K562 (cell line): ENCODE measurements around the gene DAPK1. TPM values are rescaled to one million over a fixed set of nuclear protein-coding genes. Genes with fewer than 3 reads are reported as not detected.

Source experiments
- COPS2 ChIP-seq: fragments of 450-650 bp; conservative IDR thresholded peaks from 2 replicates; pipeline ENCODE4 v1.6.1; 2016; ENCODE audit warnings: mild to moderate bottlenecking, moderate library complexity
- RCOR1 ChIP-seq, 2 experiments: IDR thresholded peaks; 2 replicates each; pipeline ENCODE4 v1.6.1; 2012; ENCODE audit warnings: low read depth in 2 of 2, low read length in 2 of 2, borderline replicate concordance in 1 of 2, improper control_type of control experiment in 1 of 2
- RNF2 ChIP-seq: sonication (generic); IDR thresholded peaks from 2 replicates; pipeline ENCODE4 v1.6.1; 2016
- polyA plus RNA-seq, 8 experiments: library from polyadenylated mRNA; depleted of rRNA in 4 of 8; stranded (reverse) in 5 of 8; unstranded in 3 of 8; fragments of >200 nt; fragmentation: Nextera tagmentation in 2 of 8; fragmentation: Illumina TruSeq in 1 of 8; extraction: Ambion mirVana in 2 of 8; extraction: Trizol in 1 of 8; gene quantifications; 2 replicates each; pipeline versions ENCODE4 v1.2.1 to v1.2.3, GENCODE V29; 2011 to 2014; ENCODE audit warnings: inconsistent platforms in 1 of 8, missing spikeins in 1 of 8
- total RNA-seq, 7 experiments: library from RNA; depleted of rRNA in 6 of 7; stranded (reverse); fragments of >200 nt in 6 of 7; fragmentation: Illumina TruSeq in 2 of 7; extraction: Trizol in 2 of 7; gene quantifications; 2 replicates each; pipeline versions ENCODE4 v1.2.1 to v1.2.3, GENCODE V29; 2011 to 2021; ENCODE audit warnings: low replicate concordance in 1 of 7
- TF ChIP-seq, protein P1 (sequence below): fragments of 200-600 bp; sonication (generic); IDR thresholded peaks from one replicate; pipeline ENCODE4 v1.6.1; 2012; ENCODE audit warnings: mild to moderate bottlenecking, low read depth, low read length, inconsistent platforms
- TF ChIP-seq, protein P2 (sequence below): sonication (generic); IDR thresholded peaks from 2 replicates; pipeline ENCODE4 v1.6.1; 2016
- TF ChIP-seq, protein P3 (sequence below), 2 experiments: fragments of 450-650 bp in 1 of 2; sonication (generic) in 1 of 2; formaldehyde crosslinking in 1 of 2; IDR thresholded peaks; 2 replicates each; pipeline versions ENCODE4 v1.7.1 to v1.9.0; 2016 to 2022; ENCODE audit warnings: inconsistent platforms in 1 of 2, mild to moderate bottlenecking in 1 of 2, missing genetic modification reagents in 1 of 2

The DAPK1 gene
- total and polyA plus RNA-seq, 9 of the 15 experiments (the other 6 are each of a cell fraction or from before 2014, with no cell fraction given) = 1.7 to 26.4 (median 15.8) TPM

DNA sequence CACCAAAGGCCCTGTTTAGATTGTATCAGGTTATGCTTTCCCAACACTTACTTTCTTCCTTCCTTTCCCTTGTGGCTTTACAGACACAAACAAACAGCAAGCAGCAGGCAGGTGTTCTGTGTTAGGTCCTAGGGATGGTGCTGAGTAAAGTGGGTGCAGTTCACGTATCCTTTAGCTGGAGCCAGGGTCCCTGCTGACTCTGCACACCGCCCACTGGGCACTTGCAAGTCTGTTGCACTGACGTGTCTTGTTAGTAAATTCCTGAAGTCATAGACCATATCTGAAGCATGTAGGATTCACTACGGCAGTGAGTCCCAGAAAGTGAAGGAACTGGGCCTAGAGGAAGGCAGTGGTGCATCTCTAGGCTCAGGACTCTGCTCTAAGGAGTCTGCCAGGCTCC lies 96.5 kb downstream of the DAPK1 start (continued):
- TF ChIP-seq, protein P1, sequence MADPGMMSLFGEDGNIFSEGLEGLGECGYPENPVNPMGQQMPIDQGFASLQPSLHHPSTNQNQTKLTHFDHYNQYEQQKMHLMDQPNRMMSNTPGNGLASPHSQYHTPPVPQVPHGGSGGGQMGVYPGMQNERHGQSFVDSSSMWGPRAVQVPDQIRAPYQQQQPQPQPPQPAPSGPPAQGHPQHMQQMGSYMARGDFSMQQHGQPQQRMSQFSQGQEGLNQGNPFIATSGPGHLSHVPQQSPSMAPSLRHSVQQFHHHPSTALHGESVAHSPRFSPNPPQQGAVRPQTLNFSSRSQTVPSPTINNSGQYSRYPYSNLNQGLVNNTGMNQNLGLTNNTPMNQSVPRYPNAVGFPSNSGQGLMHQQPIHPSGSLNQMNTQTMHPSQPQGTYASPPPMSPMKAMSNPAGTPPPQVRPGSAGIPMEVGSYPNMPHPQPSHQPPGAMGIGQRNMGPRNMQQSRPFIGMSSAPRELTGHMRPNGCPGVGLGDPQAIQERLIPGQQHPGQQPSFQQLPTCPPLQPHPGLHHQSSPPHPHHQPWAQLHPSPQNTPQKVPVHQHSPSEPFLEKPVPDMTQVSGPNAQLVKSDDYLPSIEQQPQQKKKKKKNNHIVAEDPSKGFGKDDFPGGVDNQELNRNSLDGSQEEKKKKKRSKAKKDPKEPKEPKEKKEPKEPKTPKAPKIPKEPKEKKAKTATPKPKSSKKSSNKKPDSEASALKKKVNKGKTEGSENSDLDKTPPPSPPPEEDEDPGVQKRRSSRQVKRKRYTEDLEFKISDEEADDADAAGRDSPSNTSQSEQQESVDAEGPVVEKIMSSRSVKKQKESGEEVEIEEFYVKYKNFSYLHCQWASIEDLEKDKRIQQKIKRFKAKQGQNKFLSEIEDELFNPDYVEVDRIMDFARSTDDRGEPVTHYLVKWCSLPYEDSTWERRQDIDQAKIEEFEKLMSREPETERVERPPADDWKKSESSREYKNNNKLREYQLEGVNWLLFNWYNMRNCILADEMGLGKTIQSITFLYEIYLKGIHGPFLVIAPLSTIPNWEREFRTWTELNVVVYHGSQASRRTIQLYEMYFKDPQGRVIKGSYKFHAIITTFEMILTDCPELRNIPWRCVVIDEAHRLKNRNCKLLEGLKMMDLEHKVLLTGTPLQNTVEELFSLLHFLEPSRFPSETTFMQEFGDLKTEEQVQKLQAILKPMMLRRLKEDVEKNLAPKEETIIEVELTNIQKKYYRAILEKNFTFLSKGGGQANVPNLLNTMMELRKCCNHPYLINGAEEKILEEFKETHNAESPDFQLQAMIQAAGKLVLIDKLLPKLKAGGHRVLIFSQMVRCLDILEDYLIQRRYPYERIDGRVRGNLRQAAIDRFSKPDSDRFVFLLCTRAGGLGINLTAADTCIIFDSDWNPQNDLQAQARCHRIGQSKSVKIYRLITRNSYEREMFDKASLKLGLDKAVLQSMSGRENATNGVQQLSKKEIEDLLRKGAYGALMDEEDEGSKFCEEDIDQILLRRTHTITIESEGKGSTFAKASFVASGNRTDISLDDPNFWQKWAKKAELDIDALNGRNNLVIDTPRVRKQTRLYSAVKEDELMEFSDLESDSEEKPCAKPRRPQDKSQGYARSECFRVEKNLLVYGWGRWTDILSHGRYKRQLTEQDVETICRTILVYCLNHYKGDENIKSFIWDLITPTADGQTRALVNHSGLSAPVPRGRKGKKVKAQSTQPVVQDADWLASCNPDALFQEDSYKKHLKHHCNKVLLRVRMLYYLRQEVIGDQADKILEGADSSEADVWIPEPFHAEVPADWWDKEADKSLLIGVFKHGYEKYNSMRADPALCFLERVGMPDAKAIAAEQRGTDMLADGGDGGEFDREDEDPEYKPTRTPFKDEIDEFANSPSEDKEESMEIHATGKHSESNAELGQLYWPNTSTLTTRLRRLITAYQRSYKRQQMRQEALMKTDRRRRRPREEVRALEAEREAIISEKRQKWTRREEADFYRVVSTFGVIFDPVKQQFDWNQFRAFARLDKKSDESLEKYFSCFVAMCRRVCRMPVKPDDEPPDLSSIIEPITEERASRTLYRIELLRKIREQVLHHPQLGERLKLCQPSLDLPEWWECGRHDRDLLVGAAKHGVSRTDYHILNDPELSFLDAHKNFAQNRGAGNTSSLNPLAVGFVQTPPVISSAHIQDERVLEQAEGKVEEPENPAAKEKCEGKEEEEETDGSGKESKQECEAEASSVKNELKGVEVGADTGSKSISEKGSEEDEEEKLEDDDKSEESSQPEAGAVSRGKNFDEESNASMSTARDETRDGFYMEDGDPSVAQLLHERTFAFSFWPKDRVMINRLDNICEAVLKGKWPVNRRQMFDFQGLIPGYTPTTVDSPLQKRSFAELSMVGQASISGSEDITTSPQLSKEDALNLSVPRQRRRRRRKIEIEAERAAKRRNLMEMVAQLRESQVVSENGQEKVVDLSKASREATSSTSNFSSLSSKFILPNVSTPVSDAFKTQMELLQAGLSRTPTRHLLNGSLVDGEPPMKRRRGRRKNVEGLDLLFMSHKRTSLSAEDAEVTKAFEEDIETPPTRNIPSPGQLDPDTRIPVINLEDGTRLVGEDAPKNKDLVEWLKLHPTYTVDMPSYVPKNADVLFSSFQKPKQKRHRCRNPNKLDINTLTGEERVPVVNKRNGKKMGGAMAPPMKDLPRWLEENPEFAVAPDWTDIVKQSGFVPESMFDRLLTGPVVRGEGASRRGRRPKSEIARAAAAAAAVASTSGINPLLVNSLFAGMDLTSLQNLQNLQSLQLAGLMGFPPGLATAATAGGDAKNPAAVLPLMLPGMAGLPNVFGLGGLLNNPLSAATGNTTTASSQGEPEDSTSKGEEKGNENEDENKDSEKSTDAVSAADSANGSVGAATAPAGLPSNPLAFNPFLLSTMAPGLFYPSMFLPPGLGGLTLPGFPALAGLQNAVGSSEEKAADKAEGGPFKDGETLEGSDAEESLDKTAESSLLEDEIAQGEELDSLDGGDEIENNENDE = no peak
- TF ChIP-seq, protein P2, sequence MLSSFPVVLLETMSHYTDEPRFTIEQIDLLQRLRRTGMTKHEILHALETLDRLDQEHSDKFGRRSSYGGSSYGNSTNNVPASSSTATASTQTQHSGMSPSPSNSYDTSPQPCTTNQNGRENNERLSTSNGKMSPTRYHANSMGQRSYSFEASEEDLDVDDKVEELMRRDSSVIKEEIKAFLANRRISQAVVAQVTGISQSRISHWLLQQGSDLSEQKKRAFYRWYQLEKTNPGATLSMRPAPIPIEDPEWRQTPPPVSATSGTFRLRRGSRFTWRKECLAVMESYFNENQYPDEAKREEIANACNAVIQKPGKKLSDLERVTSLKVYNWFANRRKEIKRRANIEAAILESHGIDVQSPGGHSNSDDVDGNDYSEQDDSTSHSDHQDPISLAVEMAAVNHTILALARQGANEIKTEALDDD = no peak
- TF ChIP-seq COPS2 = no peak
- TF ChIP-seq, protein P3, sequence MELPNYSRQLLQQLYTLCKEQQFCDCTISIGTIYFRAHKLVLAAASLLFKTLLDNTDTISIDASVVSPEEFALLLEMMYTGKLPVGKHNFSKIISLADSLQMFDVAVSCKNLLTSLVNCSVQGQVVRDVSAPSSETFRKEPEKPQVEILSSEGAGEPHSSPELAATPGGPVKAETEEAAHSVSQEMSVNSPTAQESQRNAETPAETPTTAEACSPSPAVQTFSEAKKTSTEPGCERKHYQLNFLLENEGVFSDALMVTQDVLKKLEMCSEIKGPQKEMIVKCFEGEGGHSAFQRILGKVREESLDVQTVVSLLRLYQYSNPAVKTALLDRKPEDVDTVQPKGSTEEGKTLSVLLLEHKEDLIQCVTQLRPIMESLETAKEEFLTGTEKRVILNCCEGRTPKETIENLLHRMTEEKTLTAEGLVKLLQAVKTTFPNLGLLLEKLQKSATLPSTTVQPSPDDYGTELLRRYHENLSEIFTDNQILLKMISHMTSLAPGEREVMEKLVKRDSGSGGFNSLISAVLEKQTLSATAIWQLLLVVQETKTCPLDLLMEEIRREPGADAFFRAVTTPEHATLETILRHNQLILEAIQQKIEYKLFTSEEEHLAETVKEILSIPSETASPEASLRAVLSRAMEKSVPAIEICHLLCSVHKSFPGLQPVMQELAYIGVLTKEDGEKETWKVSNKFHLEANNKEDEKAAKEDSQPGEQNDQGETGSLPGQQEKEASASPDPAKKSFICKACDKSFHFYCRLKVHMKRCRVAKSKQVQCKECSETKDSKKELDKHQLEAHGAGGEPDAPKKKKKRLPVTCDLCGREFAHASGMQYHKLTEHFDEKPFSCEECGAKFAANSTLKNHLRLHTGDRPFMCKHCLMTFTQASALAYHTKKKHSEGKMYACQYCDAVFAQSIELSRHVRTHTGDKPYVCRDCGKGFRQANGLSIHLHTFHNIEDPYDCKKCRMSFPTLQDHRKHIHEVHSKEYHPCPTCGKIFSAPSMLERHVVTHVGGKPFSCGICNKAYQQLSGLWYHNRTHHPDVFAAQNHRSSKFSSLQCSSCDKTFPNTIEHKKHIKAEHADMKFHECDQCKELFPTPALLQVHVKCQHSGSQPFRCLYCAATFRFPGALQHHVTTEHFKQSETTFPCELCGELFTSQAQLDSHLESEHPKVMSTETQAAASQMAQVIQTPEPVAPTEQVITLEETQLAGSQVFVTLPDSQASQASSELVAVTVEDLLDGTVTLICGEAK (IDR thresholded peaks at IDR 0.05) = no peak
- TF ChIP-seq, protein P3 (CRISPR knock-in tag; IDR thresholded peaks at IDR 0.05) = no peak
- no peak for TF ChIP-seq RNF2
- TF ChIP-seq RCOR1 (IDR thresholded peaks at IDR 0.05; ENCODE audit: borderline replicate concordance in 1 of 2, low read depth in 2 of 2, low read length in 2 of 2) = no peak
